GM12878 (cell line): ENCODE measurements around the gene CHD6.

Source experiments
- CEBPB ChIP-seq, 2 experiments: fragments of 150-350 bp in 1 of 2; IDR thresholded peaks; 2 replicates each; pipeline ENCODE4 v1.6.1; 2012 to 2014; ENCODE audit warnings: low read depth in 2 of 2, low read length in 2 of 2, borderline replicate concordance in 1 of 2, inconsistent platforms in 1 of 2
- EP300 ChIP-seq, 2 experiments: fragments of 150-350 bp in 1 of 2; IDR thresholded peaks; 2 replicates each; pipeline ENCODE4 v1.6.1; 2011 to 2012; ENCODE audit warnings: low read depth in 2 of 2, low read length in 2 of 2, borderline replicate concordance in 1 of 2, improper control_type of control experiment in 1 of 2, inconsistent platforms in 1 of 2; ENCODE audit not compliant: control insufficient read depth in 1 of 2
- ETV6 ChIP-seq, 2 experiments: fragments of 450-650 bp in 1 of 2; IDR thresholded peaks in 1 of 2; conservative IDR thresholded peaks in 1 of 2; 2 replicates each; pipeline ENCODE4 v1.6.1; 2014; ENCODE audit warnings: antibody characterized with exemption in 1 of 2, borderline replicate concordance in 1 of 2, low read depth in 1 of 2, mild to moderate bottlenecking in 1 of 2, moderate library complexity in 1 of 2
- EZH2 ChIP-seq: IDR thresholded peaks from 2 replicates; pipeline ENCODE4 v1.6.1; 2012; ENCODE audit warnings: low read depth, mild to moderate bottlenecking, control low read depth, inconsistent platforms, low read length, borderline replicate concordance; ENCODE audit not compliant: control insufficient read depth
- POLR2AphosphoS5 ChIP-seq: IDR thresholded peaks from 2 replicates; pipeline ENCODE4 v1.6.1; 2011; ENCODE audit warnings: mild to moderate bottlenecking, low read length, inconsistent platforms
- SIN3A ChIP-seq: IDR thresholded peaks from 2 replicates; pipeline ENCODE4 v1.6.1; 2012; ENCODE audit warnings: low read depth, low read length, improper control_type of control experiment
- SMARCA5 ChIP-seq: fragments of 450-650 bp; IDR thresholded peaks from 2 replicates; pipeline ENCODE4 v1.6.1; 2017; ENCODE audit warnings: mild to moderate bottlenecking
- TAF1 ChIP-seq: IDR thresholded peaks from 2 replicates; pipeline ENCODE4 v1.6.1; 2011; ENCODE audit warnings: mild to moderate bottlenecking, low read depth, low read length, borderline replicate concordance
- ZNF217 ChIP-seq: fragments of 450-650 bp; IDR thresholded peaks from 2 replicates; pipeline ENCODE4 v1.6.1; 2017; ENCODE audit warnings: antibody characterized with exemption, mild to moderate bottlenecking
- ZNF274 ChIP-seq: IDR thresholded peaks from one replicate; pipeline ENCODE4 v1.8.0; 2011; ENCODE audit not compliant: insufficient read length, insufficient read depth
- TF ChIP-seq, protein P1 (sequence below): IDR thresholded peaks from 2 replicates; pipeline ENCODE4 v1.6.1; 2012; ENCODE audit warnings: mild to moderate bottlenecking, low read depth, low read length
- TF ChIP-seq, protein P2 (sequence below): IDR thresholded peaks from 2 replicates; pipeline ENCODE4 v1.6.1; 2012; ENCODE audit warnings: low read depth, low read length, improper control_type of control experiment
- TF ChIP-seq, protein P3 (sequence below): IDR thresholded peaks from 2 replicates; pipeline ENCODE4 v1.6.1; 2012; ENCODE audit warnings: low read depth, low read length, improper control_type of control experiment

DNA sequence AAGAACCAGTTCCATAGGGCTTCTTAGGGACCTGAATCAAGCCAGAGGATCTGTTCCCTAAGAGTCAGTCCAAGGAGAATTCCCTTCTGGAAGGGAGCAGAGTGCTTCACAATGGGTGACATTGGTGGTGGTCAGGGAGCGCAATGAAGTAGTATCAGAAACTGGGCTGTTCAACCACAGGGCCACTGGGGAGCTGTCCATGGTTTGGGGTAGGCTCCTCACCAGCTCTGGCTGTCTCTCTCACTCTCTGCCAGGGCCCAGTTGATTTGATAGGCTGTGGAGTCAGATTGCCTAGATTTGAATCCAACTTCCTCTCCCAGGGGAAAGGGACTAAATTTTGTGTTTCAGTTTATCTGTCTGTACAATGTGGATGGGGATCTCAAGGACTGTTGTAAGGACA, 36.7 kb upstream of the CHD6 start:
- TF ChIP-seq ZNF217 (no peak), EZH2 (no peak), ZNF274 (no peak), CEBPB (IDR thresholded peaks at IDR 0.05; ENCODE audit: borderline replicate concordance in 1 of 2, low read depth in 2 of 2, low read length in 2 of 2) (no peak), SIN3A (no peak), SMARCA5 (no peak), POLR2AphosphoS5 (no peak), TAF1 (no peak), ETV6 (conservative IDR thresholded peaks at IDR 0.05 in 1 of 2, IDR thresholded peaks at IDR 0.05 in 1 of 2; ENCODE audit: borderline replicate concordance in 1 of 2, low read depth in 1 of 2) (no peak), EP300 (IDR thresholded peaks at IDR 0.05; ENCODE audit: borderline replicate concordance in 1 of 2, control insufficient read depth in 1 of 2, low read depth in 2 of 2, low read length in 2 of 2) (no peak)
- TF ChIP-seq, protein P1, sequence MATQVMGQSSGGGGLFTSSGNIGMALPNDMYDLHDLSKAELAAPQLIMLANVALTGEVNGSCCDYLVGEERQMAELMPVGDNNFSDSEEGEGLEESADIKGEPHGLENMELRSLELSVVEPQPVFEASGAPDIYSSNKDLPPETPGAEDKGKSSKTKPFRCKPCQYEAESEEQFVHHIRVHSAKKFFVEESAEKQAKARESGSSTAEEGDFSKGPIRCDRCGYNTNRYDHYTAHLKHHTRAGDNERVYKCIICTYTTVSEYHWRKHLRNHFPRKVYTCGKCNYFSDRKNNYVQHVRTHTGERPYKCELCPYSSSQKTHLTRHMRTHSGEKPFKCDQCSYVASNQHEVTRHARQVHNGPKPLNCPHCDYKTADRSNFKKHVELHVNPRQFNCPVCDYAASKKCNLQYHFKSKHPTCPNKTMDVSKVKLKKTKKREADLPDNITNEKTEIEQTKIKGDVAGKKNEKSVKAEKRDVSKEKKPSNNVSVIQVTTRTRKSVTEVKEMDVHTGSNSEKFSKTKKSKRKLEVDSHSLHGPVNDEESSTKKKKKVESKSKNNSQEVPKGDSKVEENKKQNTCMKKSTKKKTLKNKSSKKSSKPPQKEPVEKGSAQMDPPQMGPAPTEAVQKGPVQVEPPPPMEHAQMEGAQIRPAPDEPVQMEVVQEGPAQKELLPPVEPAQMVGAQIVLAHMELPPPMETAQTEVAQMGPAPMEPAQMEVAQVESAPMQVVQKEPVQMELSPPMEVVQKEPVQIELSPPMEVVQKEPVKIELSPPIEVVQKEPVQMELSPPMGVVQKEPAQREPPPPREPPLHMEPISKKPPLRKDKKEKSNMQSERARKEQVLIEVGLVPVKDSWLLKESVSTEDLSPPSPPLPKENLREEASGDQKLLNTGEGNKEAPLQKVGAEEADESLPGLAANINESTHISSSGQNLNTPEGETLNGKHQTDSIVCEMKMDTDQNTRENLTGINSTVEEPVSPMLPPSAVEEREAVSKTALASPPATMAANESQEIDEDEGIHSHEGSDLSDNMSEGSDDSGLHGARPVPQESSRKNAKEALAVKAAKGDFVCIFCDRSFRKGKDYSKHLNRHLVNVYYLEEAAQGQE = peak; percentile 93
- TF ChIP-seq, protein P2, sequence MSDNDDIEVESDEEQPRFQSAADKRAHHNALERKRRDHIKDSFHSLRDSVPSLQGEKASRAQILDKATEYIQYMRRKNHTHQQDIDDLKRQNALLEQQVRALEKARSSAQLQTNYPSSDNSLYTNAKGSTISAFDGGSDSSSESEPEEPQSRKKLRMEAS = no peak
- TF ChIP-seq, protein P3, sequence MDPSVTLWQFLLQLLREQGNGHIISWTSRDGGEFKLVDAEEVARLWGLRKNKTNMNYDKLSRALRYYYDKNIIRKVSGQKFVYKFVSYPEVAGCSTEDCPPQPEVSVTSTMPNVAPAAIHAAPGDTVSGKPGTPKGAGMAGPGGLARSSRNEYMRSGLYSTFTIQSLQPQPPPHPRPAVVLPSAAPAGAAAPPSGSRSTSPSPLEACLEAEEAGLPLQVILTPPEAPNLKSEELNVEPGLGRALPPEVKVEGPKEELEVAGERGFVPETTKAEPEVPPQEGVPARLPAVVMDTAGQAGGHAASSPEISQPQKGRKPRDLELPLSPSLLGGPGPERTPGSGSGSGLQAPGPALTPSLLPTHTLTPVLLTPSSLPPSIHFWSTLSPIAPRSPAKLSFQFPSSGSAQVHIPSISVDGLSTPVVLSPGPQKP = no peak
